Measurements from ENCODE around the gene PHOSPHO2.
A peak's percentile ranks its signal among the peaks of the same experiment; 100 is the strongest.

PHOSPHO2 gene, protein sequence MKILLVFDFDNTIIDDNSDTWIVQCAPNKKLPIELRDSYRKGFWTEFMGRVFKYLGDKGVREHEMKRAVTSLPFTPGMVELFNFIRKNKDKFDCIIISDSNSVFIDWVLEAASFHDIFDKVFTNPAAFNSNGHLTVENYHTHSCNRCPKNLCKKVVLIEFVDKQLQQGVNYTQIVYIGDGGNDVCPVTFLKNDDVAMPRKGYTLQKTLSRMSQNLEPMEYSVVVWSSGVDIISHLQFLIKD

DNA sequence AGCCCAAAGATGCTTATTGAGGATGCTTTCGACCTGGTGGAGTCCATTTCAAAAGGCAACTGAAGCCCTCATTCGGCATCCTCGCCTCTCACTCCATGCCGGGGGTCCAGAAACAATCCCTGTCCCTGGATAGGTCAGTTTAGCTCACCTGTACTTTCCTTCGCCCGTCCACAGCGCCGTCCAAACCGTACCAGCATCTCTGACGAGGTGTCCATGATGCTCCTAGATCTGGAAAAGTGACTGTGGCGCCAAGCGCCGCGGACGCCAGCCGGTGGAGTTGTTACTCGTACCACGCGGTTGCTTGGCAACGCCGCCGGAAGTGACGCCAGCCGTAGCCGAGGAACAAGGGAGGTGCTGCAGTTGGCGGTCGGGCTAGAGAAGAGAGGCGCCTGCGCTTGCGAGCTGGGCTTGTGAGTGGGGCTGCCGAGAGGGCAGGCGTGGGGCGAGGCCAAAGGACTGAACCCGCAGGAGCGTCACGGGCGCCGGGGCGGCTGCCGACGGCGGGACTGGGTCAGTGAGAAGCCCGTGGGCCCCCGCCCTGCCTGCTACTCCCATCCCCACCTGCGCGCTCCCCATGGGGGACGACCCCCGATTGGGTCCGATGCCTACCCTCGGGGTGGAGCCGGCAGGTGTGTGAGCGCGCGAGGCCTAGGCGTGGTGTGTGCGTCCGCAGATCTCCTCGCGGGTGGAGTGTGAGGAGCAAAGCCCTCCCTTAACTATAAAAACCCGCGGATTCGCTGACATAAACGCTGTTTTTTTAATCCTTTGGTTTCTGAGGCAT lies at the start of gene PHOSPHO2, which contains the start of gene CFAP210:
Gene PHOSPHO2, plus strand, starts transcription at position 357 of the 781 bp plus-strand sequence. CDS start 6,503 bp downstream, outside the sequence.
Gene CFAP210, minus strand, starts transcription at position 293 of the 781 bp plus-strand sequence. Its CDS starts 78 bp downstream, at position 215.
- Histone ChIP-seq H4K20me1 (ENCODE audit: control insufficient read depth, insufficient read depth, low read depth, low read length) (no peaks in the 10 kb centered on the region), H3K36me3 (ENCODE audit: control insufficient read depth, low read length) (peaks cover 12% of the 10 kb centered on the region; the same call in 1 of the 2 replicates), H3K27ac (ENCODE audit: low read depth, low read length) (peak within 1 kb of the TSS; percentile 30), H3K9me2 (replicated peaks; ENCODE audit: control insufficient read depth, low read length) (no peaks in the 10 kb centered on the region), H3K9me3 (ENCODE audit: control insufficient read depth, insufficient read depth, low read length) (peaks cover 8% of the 10 kb centered on the region), H3K4me2 (ENCODE audit: low read length) (peak within 1 kb of the TSS; percentile 96), H3K4me3 (ENCODE audit: low read length) (peak within 1 kb of the TSS; percentile 86), H3K79me2 (ENCODE audit: control insufficient read depth, low read length) (peaks cover 11% of the 10 kb centered on the region), H3F3A (ENCODE audit: control insufficient read depth, insufficient read depth) (peaks cover 9% of the 10 kb centered on the region; the same call in 1 of the 2 replicates), H3K4me1 (ENCODE audit: control insufficient read depth, low read length) (peaks cover 20% of the 10 kb centered on the region), H3K27me3 (ENCODE audit: control insufficient read depth, low read length) (peaks cover 9% of the 10 kb centered on the region)
- TF ChIP-seq, protein P1, sequence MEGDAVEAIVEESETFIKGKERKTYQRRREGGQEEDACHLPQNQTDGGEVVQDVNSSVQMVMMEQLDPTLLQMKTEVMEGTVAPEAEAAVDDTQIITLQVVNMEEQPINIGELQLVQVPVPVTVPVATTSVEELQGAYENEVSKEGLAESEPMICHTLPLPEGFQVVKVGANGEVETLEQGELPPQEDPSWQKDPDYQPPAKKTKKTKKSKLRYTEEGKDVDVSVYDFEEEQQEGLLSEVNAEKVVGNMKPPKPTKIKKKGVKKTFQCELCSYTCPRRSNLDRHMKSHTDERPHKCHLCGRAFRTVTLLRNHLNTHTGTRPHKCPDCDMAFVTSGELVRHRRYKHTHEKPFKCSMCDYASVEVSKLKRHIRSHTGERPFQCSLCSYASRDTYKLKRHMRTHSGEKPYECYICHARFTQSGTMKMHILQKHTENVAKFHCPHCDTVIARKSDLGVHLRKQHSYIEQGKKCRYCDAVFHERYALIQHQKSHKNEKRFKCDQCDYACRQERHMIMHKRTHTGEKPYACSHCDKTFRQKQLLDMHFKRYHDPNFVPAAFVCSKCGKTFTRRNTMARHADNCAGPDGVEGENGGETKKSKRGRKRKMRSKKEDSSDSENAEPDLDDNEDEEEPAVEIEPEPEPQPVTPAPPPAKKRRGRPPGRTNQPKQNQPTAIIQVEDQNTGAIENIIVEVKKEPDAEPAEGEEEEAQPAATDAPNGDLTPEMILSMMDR (IDR thresholded peaks at IDR 0.05; ENCODE audit: low read depth, low read length, poor library complexity, severe bottlenecking): no peak
- no peak for TF ChIP-seq EZH2phosphoT487 (IDR thresholded peaks at IDR 0.05; ENCODE audit: borderline replicate concordance, low read length)

DNA sequence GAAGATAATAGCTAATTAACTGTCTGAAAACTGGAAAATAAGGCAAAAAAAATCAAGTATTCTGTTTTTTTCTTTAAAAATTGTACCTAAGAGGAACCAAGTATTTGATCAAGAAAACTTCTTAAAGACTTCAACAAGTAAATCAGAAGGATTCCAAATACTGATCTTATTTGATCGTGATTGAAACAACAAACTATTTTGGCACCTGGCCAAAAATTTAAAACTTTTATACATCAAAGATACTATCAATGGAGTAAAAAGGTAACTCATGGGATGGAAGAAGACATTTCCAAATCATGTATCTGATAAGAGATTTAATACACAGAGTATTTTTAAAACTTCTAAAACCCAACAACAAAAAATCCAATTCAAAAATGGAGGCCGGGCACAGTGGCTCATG lies 46.8 kb upstream of the PHOSPHO2 start:
- Histone ChIP-seq H3K4me1 (ENCODE audit: control insufficient read depth, low read length) (no peaks in the 10 kb centered on the region), H3K4me3 (ENCODE audit: low read length) (no peak overlapping the region), H3K9me2 (replicated peaks; ENCODE audit: control insufficient read depth, low read length) (no peaks in the 10 kb centered on the region), H3K27ac (ENCODE audit: low read depth, low read length) (no peak overlapping the region), H3K4me2 (ENCODE audit: low read length) (no peak overlapping the region), H3K79me2 (ENCODE audit: control insufficient read depth, low read length) (no peaks in the 10 kb centered on the region), H3F3A (ENCODE audit: control insufficient read depth, insufficient read depth) (peaks cover 3% of the 10 kb centered on the region; the same call in 1 of the 2 replicates), H3K27me3 (ENCODE audit: control insufficient read depth, low read length) (0 out of 2 replicates have a peak, but pooled peaks cover 2% of the 10 kb centered on the region), H3K36me3 (ENCODE audit: control insufficient read depth, low read length) (no peaks in the 10 kb centered on the region), H3K9me3 (ENCODE audit: control insufficient read depth, insufficient read depth, low read length) (no peaks in the 10 kb centered on the region), H4K20me1 (ENCODE audit: control insufficient read depth, insufficient read depth, low read depth, low read length) (no peaks in the 10 kb centered on the region)
- no peak for TF ChIP-seq EZH2phosphoT487 (IDR thresholded peaks at IDR 0.05; ENCODE audit: borderline replicate concordance, low read length)
- TF ChIP-seq, protein P1 (IDR thresholded peaks at IDR 0.05; ENCODE audit: low read depth, low read length, poor library complexity, severe bottlenecking): no peak

DNA sequence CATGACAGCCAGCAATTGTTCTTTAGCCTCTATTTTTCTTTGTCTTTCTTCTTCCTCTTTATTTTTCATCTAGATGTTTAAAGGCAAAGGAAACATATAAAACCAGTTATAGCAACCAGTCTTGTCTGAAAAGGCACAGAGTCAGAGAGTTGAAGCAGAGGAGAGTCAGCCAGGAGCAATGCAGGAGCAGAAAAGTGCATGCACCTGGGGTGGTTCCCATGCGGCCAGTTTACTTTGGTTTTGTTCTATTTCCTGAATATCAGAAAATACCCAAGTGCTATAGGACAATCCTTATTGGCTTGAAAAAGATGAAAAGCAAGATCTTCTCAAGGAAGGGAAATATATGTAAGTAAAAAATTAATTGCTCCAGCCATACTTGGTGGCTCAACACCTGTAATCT lies 45.0 kb upstream of the PHOSPHO2 start:
- no peaks in the 10 kb centered on the region for H3K79me2 ChIP-seq (ENCODE audit: control insufficient read depth, low read length)
- peaks cover 2% of the 10 kb centered on the region; the same call in 1 of the 2 replicates for H3K27me3 ChIP-seq (ENCODE audit: control insufficient read depth, low read length)
- H3K9me2 ChIP-seq (replicated peaks; ENCODE audit: control insufficient read depth, low read length): no peaks in the 10 kb centered on the region
- no peak overlapping the region for H3K4me2 ChIP-seq (ENCODE audit: low read length)
- no peaks in the 10 kb centered on the region for H3K4me1 ChIP-seq (ENCODE audit: control insufficient read depth, low read length)
- H3K36me3 ChIP-seq (ENCODE audit: control insufficient read depth, low read length): no peaks in the 10 kb centered on the region
- TF ChIP-seq, protein P1 (IDR thresholded peaks at IDR 0.05; ENCODE audit: low read depth, low read length, poor library complexity, severe bottlenecking): no peak
- TF ChIP-seq EZH2phosphoT487 (IDR thresholded peaks at IDR 0.05; ENCODE audit: borderline replicate concordance, low read length): no peak
- no peak overlapping the region for H3K4me3 ChIP-seq (ENCODE audit: low read length)
- no peaks in the 10 kb centered on the region for H3K9me3 ChIP-seq (ENCODE audit: control insufficient read depth, insufficient read depth, low read length)
- H4K20me1 ChIP-seq (ENCODE audit: control insufficient read depth, insufficient read depth, low read depth, low read length): no peaks in the 10 kb centered on the region
- H3F3A ChIP-seq (ENCODE audit: control insufficient read depth, insufficient read depth): no peaks in the 10 kb centered on the region
- no peak overlapping the region for H3K27ac ChIP-seq (ENCODE audit: low read depth, low read length)

Measured in DOHH2 (cell line).